ENCODE data around the gene HAT1. TPM values are rescaled to one million over a fixed set of nuclear protein-coding genes. Genes with fewer than 3 reads are reported as not detected.

HAT1 gene, protein sequence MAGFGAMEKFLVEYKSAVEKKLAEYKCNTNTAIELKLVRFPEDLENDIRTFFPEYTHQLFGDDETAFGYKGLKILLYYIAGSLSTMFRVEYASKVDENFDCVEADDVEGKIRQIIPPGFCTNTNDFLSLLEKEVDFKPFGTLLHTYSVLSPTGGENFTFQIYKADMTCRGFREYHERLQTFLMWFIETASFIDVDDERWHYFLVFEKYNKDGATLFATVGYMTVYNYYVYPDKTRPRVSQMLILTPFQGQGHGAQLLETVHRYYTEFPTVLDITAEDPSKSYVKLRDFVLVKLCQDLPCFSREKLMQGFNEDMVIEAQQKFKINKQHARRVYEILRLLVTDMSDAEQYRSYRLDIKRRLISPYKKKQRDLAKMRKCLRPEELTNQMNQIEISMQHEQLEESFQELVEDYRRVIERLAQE
- 34.0 and 56.2 TPM in 2 replicates for total RNA-seq

DNA sequence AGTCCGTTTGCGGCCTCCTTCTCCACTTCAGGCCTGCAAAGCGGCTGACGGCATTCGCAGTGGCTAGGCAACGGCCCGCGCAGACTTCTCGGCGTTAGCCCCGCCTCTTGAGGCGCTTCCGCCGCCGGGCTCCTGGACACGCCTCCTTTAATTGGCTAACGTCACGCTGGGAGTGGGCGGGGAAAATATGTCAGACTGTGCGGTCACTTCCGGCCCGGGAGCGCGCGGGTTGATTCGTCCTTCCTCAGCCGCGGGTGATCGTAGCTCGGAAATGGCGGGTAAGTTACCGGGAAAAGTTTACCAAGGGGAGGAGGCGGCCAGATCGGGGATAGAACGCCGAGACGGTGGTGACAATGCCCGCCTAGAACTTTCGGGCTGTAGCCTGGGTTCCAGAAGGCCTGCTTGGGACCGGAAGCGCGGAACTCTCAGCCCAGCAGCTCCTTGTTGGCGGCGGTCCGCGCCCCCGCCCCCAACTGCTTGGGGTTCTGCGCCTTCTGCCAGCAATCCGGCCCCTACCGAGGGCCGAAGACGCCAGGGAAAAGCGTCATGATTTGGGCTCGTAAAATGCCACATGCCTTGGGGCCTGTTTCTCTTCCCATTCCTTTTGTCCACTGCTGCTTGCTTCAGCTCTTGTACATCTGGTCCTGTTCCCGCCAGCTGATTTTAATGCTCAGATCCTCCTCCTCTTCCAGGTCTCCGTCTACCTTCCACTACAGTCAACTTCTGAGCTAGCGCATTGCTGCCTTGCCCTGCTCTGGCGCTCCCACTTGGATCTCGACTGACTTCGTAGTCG is at the start of gene HAT1:
HAT1 (plus strand) TSS at position 232 of the 793 bp plus-strand sequence; CDS start at position 272, 40 bp downstream.

DNA sequence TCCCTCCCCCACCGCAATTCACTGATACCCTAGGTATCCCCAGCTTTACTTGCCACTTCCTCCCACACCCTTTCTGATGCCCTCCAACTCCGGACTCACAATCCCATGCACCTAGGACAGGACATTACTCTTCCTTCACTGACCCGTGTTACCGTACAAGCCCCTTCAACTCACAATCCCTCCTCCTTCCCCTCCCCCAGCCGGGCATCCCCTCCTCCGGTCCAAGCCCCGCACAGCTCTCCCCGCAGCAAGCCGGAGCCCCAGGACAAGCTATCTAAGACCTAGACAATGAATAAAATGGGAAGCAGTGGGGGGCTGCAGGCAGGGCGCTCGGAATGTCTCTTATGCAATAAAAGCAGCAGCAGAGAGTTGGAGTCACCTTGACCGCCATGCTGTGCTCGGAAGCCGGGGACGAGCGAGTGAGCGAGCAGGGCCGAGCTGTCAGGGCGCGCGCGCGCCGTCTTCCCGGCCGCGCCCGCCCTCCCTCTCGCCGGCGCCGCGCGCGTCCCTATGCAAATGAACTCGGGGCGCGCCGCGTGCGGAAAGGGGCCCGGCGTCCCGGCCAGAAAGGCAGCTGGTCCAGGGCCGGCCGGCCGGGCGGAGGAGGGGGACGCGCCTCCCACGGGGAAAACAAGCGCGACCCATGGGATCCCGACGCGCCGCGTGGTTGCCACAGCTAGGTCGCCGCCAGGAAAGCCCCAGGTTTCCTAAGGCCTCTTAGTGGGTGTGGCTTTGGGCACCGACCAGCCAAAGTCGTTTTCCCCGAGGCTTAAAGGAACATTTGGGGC is 28.2 kb upstream of the HAT1 start, which contains the start of gene SLC25A12:
SLC25A12 (minus strand) TSS at position 421 of the 788 bp plus-strand sequence; CDS start at position 391, 30 bp downstream.

DNA sequence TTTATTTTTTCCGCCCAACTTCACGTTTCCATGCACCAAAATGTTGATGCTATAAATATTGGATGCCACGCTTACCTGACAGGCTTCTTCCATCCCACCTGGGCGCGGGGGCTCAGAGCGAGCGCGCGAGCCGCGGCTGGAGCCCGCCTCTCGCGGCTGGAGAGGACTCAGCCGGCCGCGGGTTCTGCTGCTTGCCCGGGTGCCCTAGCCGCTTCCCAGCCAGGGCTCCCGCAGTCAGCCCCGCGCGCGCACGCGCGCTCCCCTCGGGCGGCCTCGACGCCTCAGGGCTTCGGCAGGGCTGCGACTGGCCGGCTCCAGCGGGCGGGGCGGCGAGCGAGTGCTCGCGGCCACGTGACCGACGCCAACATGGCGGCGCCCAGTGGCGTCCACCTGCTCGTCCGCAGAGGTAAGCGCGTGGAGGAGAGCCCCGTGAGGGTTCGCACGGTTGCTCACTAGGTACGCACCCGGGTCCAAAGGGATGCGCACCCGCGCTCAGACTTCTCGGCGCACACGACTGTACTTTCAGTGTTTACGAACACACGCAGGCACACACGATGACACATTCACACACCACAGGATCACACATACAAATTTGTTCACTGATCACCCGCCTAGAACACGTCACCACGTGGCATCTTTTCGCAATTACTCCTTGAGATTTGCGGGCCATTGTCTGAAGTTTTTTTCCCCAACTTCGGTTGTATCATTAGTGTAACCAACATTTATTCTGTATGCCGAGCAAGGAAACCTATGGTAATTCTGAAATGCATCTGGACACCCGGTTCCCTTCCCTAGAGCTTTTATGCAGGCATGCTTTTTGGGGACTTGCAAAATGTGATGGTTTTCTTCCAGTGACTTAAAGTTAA is 77.6 kb downstream of the HAT1 start, which contains the start of gene METAP1D:
METAP1D (plus strand) TSS at position 350 of the 866 bp plus-strand sequence; CDS start at position 367, 17 bp downstream.

Other genes with a start within 250 kb of the HAT1 start
- gene DYNC1I2, start 235.0 kb upstream of the HAT1 start, total RNA-seq: 110 and 126 TPM in 2 replicates
- gene SLC25A12, start 28.2 kb upstream of the HAT1 start, total RNA-seq: 10.7 and 14.2 TPM in 2 replicates
- gene METAP1D, start 77.5 kb downstream of the HAT1 start, total RNA-seq: 6.9 and 9.8 TPM in 2 replicates
- gene DLX1, start 163.0 kb downstream of the HAT1 start, total RNA-seq: not detected in 2 replicates
- not detected in 2 replicates for gene DLX2, start 180.4 kb downstream of the HAT1 start, total RNA-seq

Measured in myometrial cell (primary cell).